ENCODE results near the gene AOX1.

The AOX1 gene

GRCh38 chr2:200655918-200656580 is 70.2 kb downstream of the AOX1 start:
- TF ChIP-seq SIN3A (IDR thresholded peaks at IDR 0.05; ENCODE audit: borderline replicate concordance, insufficient read depth, low read length) (no peak), POLR2AphosphoS5 (IDR thresholded peaks at IDR 0.05; ENCODE audit: low read depth, low read length) (no peak), FOXP2 (optimal IDR thresholded peaks at IDR 0.05; ENCODE audit: borderline replicate concordance, extremely low read depth, extremely low read length, insufficient read depth) (no peak), TAF1 (IDR thresholded peaks at IDR 0.05; ENCODE audit: borderline replicate concordance, insufficient read depth, low read length) (no peak), REST (IDR thresholded peaks at IDR 0.05; ENCODE audit: insufficient read depth in 1 of 2, low read depth in 2 of 2, low read length in 2 of 2) (no peak)

DNA sequence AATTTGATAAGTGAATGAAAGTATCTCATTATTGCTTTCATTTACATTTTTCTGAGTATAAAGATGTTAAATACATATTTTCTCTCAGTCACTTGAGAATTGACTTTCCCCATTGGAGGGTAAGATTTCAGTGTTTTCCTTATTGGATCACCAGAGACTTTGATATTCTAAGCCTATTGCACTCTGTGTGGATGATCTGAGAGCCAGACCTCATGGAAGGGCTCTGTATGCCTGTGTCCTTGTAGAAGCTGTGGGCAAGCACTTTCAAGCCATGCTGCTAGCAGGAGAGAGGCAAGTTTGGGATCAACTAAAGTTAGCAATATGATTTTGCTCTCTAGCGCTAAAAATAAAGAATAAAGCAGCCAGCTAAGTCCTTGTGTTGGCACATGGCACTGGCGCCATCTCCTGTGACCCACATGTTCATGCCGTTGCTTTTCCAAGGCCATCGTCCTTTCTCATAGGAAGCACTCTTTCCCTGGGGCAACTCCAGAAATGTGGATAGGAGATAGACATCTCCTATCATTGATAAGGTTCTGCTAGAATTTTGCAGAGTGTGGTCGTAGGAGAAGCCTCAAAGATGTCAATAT is 72.6 kb downstream of the AOX1 start:
- no peak for TF ChIP-seq REST (IDR thresholded peaks at IDR 0.05; ENCODE audit: insufficient read depth in 1 of 2, low read depth in 2 of 2, low read length in 2 of 2)
- no peak for TF ChIP-seq FOXP2 (optimal IDR thresholded peaks at IDR 0.05; ENCODE audit: borderline replicate concordance, extremely low read depth, extremely low read length, insufficient read depth)
- TF ChIP-seq SIN3A (IDR thresholded peaks at IDR 0.05; ENCODE audit: borderline replicate concordance, insufficient read depth, low read length), result no peak
- TF ChIP-seq POLR2AphosphoS5 (IDR thresholded peaks at IDR 0.05; ENCODE audit: low read depth, low read length), result no peak
- TF ChIP-seq TAF1 (IDR thresholded peaks at IDR 0.05; ENCODE audit: borderline replicate concordance, insufficient read depth, low read length), result no peak

DNA sequence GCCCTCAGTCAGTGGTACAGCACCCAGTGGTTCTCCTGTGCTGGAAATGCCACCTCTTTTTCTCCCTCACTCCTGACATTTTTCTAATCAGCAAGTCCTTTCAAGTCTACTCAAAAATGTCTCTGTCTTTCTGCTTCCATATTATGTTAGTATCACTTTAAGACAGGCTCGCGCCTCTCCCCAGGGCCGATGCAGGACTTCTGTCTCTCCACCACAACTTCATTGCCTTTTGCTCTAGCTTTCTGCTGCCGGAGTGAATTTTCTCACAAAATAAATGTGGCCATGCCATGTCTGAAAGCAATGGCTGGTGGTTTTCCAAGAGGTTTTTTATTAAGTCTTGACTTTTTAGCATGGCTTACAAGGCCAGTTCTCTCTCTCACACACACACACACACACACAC is 73.6 kb downstream of the AOX1 start:
- TF ChIP-seq SIN3A (IDR thresholded peaks at IDR 0.05; ENCODE audit: borderline replicate concordance, insufficient read depth, low read length) (no peak), REST (IDR thresholded peaks at IDR 0.05; ENCODE audit: insufficient read depth in 1 of 2, low read depth in 2 of 2, low read length in 2 of 2) (no peak), FOXP2 (optimal IDR thresholded peaks at IDR 0.05; ENCODE audit: borderline replicate concordance, extremely low read depth, extremely low read length, insufficient read depth) (no peak), TAF1 (IDR thresholded peaks at IDR 0.05; ENCODE audit: borderline replicate concordance, insufficient read depth, low read length) (no peak), POLR2AphosphoS5 (IDR thresholded peaks at IDR 0.05; ENCODE audit: low read depth, low read length) (no peak)

- TF ChIP-seq TAF1 (IDR thresholded peaks at IDR 0.05; ENCODE audit: borderline replicate concordance, insufficient read depth, low read length) (no peak), FOXP2 (optimal IDR thresholded peaks at IDR 0.05; ENCODE audit: borderline replicate concordance, extremely low read depth, extremely low read length, insufficient read depth) (no peak), POLR2AphosphoS5 (IDR thresholded peaks at IDR 0.05; ENCODE audit: low read depth, low read length) (no peak), REST (IDR thresholded peaks at IDR 0.05; ENCODE audit: insufficient read depth in 1 of 2, low read depth in 2 of 2, low read length in 2 of 2) (no peak), SIN3A (IDR thresholded peaks at IDR 0.05; ENCODE audit: borderline replicate concordance, insufficient read depth, low read length) (no peak)
Measured at GRCh38 chr2:200661477-200661876, 75.7 kb downstream of the AOX1 start.
